ENCODE measurements around the gene PFKFB3.
A peak's percentile ranks its signal among the peaks of the same experiment; 100 is the strongest.
"Not testable (repeated sequence)": the region's sequence is repeated elsewhere in the genome, so short reads cannot be mapped to it uniquely, and the experiment has no call there.

The PFKFB3 gene

DNA sequence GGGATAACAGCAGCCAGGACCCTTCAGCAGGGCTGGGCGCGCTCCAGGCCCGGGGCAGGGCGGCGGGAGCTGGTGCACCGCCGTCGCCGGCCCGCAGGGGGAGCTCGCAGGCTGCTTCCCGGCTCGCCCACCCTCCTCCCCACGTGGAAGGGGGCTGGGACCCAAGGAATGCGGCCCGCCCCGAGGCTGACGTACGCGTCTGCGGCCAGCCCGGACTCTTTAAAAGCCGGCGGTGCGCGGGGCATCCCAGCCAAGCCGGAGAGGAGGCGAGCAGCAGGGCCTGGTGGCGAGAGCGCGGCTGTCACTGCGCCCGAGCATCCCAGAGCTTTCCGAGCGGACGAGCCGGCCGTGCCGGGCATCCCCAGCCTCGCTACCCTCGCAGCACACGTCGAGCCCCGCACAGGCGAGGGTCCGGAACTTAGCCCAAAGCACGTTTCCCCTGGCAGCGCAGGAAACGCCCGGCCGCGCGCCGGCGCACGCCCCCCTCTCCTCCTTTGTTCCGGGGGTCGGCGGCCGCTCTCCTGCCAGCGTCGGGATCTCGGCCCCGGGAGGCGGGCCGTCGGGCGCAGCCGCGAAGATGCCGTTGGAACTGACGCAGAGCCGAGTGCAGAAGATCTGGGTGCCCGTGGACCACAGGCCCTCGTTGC lies at the start of gene PFKFB3:
Gene PFKFB3, plus strand, starts transcription at position 249 of the 647 bp plus-strand sequence. Its CDS starts 329 bp downstream, at position 578.
- DNase-seq = peak; percentile 96

DNA sequence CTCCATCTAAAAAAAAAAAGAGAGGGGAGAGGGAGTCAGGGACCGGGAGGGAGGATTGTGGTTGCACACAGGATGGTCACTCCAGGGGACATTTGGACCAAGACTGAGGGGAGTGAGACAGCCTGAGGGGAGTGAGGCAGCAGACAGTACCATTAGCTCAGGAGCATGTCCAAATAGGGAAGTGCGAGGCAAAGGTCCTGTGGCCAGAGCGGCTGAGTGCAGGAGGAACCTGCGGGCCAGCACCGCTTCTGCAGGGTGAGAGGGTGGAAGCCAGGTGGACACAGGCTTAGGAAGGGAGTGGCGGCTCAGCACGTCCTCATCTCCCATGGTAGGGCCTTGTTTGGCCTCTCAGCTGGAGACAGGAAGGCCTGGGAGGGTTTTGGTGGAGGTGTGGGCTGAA lies 48.9 kb upstream of the PFKFB3 start:
- DNase-seq = no peak

DNA sequence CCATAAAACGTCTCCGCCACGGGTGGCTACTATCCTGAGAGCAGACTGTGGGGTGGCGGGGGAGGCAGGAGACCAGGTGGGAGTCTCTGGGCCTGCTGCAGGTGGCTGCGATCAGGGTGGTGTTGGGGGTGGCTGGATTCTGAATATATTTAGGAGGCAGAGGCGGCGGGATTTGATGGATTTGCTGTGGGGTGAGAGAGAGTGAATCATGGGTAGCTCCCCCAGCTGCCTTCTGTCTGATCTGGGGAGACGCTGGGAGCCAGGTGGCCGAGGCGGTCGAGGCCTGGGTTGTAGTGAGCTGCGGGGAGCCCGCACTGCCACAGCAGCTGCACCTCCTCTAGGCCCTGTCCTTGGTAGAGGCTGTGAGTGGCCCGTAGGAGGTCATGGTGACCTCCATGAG lies 48.2 kb upstream of the PFKFB3 start:
- no peak for DNase-seq

DNA sequence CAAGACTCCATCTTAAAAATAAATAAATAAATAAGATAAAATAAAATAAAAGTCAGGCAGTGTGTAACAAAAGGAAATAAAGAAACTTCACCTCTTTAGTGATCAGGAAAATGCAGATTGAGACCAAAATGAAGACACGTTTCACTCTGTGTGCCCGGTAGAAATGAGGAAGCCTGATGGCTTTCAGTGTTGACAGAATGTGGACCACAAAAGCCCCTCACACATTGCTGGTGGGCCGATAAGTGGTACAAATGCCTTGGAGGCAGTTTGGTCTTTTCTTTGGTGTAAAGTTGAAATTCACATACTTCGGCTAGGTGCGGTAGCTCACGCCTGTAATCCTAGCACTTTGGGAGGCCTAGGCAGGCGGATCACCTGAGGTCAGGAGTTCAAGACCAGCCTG lies 44.5 kb upstream of the PFKFB3 start:
- no peak for DNase-seq

DNA sequence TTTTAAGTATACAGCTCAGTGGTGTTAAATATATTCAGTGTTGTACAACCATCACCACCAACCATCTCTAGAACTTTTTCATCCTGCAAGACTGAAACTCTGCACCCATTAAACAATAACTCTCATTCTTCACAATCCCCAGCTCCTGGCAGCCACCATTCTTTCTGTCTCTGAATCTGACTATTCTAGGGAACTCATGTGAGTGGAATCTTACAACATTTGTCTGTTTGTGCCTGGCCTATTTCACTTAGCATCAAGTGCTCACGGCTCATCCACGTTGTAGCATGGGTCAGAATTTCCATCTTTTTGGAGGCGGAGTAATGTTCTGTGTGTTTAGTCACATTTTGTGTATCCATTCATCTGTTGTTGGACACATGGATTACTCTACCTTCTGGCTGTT lies 40.8 kb upstream of the PFKFB3 start:
- DNase-seq = no peak

DNA sequence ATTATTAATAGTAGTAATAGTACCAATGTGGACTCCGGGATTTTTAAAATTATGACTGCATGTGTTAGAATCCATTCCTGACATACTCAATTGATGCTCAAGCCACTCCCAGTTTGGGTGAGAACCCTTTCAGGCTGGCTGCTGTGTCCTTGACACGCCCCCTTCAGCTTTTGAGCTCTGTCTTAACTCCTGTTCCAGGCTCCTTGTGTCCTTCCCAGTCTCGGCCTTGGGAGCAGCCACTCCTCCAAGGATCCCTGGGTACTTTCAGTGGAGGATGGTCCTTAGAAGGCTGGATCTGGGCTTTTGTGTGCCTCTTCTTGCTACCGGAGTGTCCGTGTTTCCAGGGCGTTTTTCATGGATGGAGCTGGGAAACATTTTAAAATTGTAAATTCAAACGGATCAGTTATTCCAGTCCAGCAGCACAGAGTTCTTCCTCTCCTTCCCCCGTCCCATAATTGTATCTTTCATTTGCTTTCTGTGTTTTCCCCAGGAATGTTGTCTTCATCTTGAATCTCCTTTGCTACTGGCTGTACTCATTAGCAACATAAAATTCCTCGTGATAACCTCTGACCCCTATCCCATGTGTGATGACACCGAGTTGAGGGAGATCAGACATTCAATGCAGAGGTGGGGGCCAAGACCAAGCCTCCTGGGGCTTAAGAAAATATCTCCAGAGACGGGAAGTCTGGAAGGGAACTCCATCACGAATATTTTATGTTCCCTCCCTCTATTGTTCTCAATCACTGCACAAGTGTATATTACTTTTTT lies 40.0 kb upstream of the PFKFB3 start:
- no peak for DNase-seq

DNA sequence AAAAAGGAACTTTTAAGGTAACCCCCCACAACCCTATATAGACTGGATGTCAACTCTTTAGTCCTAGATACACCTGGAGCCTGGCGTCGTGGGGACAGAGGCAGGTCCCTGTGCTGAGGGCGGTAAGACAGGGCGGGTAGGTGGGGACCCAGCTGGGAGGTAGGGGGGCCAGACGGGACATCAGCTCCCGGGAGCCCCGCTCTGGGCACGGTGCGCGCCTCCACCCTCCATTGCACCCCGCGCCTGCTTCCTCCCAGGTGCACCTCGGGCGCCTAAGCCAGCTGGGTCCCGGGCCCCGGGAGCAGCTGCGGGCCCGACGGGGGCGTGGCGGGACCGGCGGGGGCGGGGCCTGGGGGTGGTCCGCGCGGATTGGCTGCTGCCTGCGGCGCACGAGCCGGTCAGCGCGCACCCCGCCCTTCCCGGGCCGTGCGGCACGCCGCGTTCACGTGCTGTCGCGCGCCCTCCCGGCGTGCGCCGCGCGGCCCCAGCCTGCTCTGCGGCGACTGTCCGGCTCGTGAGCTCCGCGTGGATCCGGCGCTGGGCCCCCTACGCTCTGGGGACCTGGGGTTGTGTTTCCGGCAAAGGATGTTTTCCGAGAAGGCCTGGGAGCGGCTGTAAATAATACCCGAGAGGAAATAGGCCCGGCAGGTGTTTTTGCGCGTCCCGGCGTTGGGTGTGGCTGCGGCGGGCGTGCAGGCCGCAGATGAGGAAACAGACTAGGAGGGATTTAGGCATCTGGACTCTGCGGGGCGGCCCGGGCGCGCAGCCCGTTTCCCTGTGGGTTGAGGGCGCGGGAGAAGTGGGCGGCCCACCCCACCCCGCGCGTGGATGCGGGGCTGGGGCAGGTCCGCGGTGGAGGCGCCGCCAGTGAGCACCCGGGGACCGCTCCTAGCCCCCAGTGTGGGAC lies 39.1 kb upstream of the PFKFB3 start:
- DNase-seq = peak; percentile 98

GRCh38 chr10:6164271-6165095 lies 38.2 kb upstream of the PFKFB3 start:
- DNase-seq = peak; percentile 68

GRCh38 chr10:6165221-6165725 lies 37.5 kb upstream of the PFKFB3 start:
- DNase-seq = no peak

DNA sequence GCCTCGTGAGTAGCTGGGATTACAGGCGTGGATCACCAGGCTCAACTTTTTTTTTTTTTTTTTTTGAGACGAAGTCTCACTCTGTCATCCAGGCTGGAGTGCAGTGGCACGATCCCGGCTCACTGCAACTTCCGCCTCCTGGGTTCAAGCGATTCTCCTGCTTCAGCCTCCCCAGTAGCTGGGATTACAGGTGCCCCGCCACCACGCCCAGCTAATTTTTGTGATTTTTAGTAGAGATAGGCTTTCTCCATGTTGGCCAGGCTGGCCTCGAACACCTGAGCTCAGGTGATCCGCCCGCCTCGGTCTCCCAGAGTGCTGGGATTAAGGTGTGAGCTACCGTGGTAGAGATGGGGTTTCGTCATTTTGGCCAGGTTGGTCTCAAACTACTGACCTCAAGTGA lies 36.8 kb upstream of the PFKFB3 start:
- not testable (repeated sequence) for DNase-seq

GRCh38 chr10:6167456-6167855 lies 35.3 kb upstream of the PFKFB3 start:
- DNase-seq = no peak

GRCh38 chr10:6168084-6168483 lies 34.6 kb upstream of the PFKFB3 start:
- no peak for DNase-seq

DNA sequence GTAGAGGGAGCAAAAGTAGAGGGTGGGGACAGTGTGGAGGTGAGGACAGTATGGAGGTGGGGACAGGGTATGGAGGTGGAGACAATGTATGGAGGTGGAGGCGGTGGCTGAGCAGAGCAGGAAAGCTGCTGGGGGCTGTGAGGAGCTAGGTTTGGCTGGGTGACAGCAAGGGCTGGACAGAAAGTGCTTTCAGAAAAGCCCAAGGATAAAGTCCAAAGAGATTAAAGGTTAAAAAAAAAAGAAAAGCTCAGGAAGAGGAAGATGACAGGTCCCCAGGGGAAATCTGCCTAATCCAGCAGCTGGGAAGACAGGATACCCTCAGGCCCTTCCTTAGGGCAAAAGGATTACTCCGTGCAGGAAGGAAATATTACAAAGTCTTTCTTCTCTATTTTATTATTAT lies 32.1 kb upstream of the PFKFB3 start:
- DNase-seq = no peak

- DNase-seq = peak; percentile 68
These were observed 30.6 kb upstream of the PFKFB3 start for GRCh38 chr10:6171881-6172695.

DNA sequence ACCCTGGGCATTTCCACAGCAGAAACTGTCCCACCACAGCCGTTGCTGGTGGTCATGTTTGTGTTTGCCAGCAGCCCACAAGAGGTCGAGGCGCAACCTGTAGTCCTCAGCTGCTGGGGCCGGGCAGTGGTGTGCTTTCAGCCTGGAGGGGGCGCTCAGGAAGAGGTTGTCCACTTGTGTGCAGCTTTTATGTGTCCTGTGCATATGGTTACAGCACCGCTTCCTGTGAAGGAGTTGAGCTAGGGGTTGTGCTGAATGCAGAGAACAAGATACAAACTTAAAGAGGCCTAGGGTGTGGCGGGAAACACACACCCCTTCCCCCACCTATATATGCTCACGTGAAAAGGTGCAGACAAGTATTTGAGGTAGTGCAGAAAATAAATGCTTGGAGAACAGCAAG lies 29.5 kb upstream of the PFKFB3 start:
- peak; percentile 83 for DNase-seq

- DNase-seq = no peak
These were observed 28.4 kb upstream of the PFKFB3 start for GRCh38 chr10:6174201-6174874.

DNA sequence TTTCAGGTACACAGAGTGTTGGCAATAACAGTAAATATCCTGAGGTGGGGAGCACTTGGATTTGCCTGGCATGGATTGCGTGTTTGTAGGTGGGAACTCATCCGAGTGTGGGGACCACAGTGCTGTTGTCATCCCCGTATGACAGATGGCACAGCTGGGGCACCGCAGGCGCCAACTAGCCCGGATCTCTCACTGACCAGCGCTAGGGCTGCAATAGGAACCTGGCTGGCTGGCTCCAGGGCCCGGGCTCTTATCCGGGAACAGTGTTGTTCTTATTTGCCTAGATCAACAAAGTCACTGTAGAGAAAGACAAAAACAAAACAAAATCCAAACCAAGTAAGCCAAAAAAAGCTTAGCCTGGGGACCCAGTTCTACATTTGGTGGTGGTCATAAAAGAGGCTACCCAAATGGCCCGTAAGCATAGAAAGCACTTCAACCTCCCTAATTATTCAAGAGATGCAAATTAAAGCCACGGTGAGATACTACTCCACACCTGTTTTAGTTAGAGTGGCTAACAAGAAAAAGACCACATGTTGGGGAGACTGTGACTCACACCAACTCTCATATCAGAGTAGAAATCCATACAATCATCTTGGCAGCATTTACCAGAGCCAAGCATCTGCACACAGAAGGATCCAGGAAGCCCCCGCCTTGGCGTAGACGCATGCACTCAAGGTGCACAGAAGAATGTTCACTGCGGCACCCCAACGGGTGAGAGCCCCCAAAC lies 27.2 kb upstream of the PFKFB3 start:
- DNase-seq = no peak

GRCh38 chr10:6176691-6177231 lies 26.0 kb upstream of the PFKFB3 start:
- no peak for DNase-seq

DNA sequence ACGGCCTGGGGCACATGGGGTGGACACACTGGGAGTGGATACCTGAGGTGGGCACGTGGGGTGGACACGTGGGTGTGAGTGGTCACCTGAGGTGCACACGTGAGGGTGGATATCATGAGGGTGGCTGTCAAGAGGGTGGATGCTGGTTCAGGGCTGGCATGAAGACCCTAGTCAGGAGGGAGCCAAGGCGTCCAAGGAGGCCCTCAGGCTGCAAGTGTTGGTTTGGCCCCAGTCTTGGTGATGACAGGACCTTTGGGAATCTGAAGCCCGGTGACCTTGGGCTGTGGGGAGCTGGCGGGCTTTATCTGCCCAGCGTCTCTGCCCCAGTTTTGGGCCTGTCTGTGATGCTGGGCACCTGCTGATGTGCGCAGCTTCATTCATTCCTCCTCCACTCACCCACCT lies 24.9 kb upstream of the PFKFB3 start:
- DNase-seq = no peak

DNA sequence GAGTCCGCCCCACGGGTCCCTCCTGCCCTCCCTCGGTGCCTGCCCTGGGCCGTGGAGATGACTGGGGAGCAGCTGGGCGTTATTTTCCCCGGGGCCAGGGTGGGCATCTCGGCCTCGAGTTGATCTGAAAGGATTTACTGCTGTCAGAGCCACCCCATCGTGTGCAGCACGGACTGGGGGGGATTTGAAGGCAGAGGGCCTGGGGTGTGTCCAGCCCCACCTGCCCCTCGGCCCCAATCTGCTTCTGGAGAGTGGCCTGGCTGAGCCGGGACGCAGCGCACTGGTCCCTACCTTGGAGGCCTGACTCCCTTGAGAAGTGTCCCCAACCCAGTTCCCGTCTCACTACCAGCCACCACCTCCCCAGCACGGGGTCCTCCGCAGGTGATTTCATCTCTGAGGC lies 24.2 kb upstream of the PFKFB3 start:
- no peak for DNase-seq

All from activated effector memory CD4-positive, alpha-beta T cell treated with anti-CD3 and anti-CD28 coated beads, Interleukin-2, amount 50 U/mL, for 16 hours (primary cell).